GM21423 (cell line): ENCODE measurements around the gene EFTUD2.
"Not testable (repeated sequence)": the region's sequence is repeated elsewhere in the genome, so short reads cannot be mapped to it uniquely, and the experiment has no call there.

Experiments used
- ATAC-seq: cut with Tn5 transposase; IDR thresholded peaks from one replicate; pipeline ENCODE4 v1.9.1; 2021; ENCODE audit warnings: mild to moderate bottlenecking, moderate library complexity; ENCODE audit not compliant: unreplicated experiment

EFTUD2 gene

GRCh38 chr17:44820631-44821212, 78.5 kb downstream of the EFTUD2 start:
- ATAC-seq = no peak

GRCh38 chr17:44818508-44818907, 80.7 kb downstream of the EFTUD2 start:
- ATAC-seq = not testable (repeated sequence)

- no peak for ATAC-seq
These were observed 87.0 kb downstream of the EFTUD2 start for GRCh38 chr17:44812263-44812662.

- ATAC-seq = not testable (repeated sequence)
These were observed 90.4 kb downstream of the EFTUD2 start for GRCh38 chr17:44808656-44809388.

GRCh38 chr17:44808156-44808555, 91.1 kb downstream of the EFTUD2 start:
- ATAC-seq = no peak

GRCh38 chr17:44807817-44808155, 91.5 kb downstream of the EFTUD2 start:
- ATAC-seq = no peak

- no peak for ATAC-seq
These were observed 92.0 kb downstream of the EFTUD2 start for GRCh38 chr17:44807093-44807816.

GRCh38 chr17:44804302-44805089, 94.7 kb downstream of the EFTUD2 start:
- ATAC-seq = no peak

GRCh38 chr17:44801880-44802279, 97.4 kb downstream of the EFTUD2 start:
- ATAC-seq = no peak
